NCI-H2107 treated with DMSO at 0.1 percent for 48 hours (cell line): Measurements from ENCODE around the gene TMEM170A.
"Not testable (repeated sequence)": the region's sequence is repeated elsewhere in the genome, so short reads cannot be mapped to it uniquely, and the experiment has no call there.

Source experiments
- DNase-seq: peaks from one replicate; lab custom pipeline; 2025; ENCODE audit not compliant: unreplicated experiment; lab: John Stamatoyannopoulos, UW

The TMEM170A gene

DNA sequence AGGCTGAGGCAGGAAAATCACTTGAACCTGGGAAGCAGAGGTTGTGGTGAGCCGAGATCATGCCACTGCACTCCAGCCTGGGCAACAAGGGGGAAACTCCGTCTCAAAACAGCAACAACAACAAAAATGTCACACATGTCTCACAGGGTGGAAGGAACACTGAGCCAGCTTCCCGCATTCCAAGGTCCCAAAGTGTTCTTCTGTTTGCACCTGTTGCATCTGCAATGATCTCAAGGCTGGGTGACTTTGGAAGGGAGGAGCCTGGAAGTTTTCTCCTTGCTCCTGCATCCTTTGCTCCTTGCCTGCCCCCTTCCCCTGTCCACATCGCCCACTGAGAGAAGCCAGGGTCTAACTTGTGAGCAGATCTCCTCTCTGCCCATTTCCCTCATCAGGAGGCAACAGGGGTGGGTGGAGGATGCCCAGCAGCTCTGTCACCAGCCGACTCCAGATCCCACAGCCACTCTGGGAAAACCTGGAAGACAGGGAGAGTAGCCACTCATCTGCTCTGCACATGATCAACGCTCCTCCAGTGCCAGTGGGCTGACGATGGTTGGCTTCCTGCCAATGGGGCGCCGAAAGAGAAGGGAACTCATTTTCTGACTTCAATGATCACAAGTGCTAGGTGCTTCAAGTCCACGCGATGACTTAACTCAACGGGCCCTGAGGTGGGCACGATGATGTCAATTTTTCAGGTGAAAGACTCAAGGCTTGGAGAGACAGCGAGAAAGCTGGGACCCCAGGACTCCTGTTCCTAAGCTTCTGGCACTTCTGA lies 18.1 kb upstream of the TMEM170A start:
- DNase-seq = no peak

DNA sequence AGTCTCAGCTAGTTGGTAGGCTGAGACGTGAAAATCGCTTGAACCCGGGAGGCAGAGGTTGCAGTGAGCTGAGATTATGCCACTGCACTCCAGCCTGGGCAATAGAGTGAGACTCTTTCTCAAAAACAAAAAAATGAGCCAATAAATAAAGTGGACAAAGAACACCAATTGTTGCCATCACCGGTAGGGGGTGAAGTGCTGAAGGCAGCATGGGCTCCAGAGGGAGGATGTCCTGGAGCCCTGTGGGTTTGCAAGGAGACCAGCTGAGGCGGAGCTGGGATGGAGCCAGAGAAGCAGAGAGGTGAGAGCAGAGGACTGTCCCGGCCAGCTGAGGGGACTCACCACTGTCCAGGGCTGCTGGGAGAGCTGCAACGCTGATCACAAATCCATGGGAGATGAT lies 17.0 kb upstream of the TMEM170A start:
- DNase-seq = no peak

DNA sequence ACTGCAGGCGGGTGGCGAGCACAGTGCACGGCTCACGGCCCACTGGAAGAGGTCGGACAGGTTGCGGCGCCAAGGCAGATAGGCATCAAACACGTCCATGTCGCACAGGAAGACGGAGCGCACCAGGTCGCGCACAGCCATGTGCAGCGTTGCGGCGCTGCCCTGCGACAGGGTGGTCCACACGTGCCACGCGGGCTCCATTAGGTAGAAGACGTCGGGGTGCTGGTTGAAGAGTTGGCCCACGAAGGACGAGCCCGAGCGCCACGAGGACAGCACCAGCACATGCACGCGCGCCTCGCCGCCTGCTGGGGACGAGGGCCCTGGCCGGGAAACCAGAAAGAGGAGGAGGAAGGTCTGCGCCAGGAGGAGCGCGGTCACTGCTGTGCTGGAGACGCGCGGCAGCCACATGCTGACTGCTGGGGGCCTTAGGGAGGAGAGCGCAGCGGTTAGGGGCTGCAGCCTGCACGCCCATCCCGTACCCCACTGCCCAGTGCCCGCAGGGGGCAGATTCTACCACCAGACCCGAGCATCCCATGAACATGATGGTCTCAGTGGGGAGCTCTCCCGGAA lies 15.0 kb upstream of the TMEM170A start:
- DNase-seq = no peak

DNA sequence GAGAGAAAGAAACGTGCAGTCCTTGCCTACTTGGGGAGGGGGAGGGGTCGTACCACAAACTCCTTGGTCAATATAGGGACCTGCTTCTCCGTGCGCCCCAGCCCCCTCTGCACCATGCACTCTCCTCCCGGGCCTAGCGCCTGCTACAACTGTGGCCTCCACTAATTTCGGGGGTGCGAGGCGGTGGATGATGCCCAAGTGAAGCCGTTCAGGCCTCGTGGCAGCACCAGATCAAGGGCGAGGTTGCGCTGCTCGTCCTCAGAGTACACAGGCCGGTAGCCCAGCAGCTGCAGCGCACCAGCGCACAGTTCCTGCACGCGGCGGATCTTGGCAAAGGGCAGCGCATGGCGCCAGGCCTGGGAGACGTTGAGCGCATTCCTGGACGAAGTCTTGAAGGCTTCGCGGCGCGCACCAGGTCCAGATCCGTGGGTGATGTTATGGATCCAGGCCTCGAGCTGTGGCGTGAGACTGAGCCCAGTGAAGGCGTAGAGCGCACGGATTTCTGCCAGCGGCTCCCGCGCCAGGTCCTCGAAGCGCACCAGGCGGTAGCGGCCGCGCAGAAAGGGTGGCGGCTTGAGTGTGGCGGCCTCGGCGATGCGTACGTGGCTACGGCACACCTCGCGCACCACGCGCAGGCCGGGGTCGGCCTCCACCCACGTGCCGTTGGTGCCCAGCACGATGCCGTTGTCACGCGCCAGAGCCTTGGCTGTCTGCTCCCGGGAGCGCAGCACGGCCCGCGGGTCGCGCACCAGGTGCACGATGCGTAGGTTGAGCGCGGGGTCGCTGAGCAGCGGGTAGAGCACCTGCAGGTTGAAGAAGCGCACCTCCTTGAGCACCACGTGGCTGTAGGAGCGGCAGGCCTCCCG lies 14.2 kb upstream of the TMEM170A start:
- no peak for DNase-seq

DNA sequence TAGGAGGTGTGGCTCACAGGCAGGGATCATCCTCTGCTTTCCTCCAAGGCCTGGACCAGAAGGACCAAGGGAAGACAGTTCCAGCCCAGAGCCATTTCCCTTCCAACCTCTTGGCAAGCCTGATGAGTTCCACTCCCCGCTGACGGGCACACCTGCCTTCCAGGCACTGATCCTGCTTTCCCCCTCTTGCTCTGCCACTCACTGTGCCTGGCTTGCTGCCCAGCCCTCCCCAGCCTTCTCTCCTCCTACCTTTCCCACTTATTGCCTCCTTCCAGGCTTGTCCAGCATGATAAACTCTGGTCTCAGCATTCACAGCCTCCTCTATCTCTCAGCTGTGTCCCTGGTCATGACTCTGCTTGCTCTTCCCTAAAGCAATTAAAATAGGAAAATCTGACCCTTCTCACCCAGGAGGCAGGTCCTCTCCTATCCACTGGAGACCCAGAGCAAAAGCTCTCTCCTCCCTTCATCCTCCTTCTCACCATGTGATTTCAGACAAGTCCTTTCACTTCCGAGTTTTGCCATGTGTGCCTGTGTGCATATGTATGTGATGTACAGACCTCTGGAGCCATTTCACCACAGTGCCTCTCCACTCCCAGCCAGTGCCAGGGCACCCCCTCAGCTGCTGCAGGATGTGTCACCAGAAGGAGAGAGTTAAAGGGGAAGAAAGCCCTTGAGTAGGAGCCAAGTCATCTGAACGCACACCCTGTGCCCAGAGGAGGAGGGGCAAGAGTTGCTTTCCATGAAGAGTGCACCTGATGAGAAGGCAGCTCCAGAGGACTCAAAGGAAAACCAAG lies 13.4 kb upstream of the TMEM170A start:
- DNase-seq = peak; percentile 80

DNA sequence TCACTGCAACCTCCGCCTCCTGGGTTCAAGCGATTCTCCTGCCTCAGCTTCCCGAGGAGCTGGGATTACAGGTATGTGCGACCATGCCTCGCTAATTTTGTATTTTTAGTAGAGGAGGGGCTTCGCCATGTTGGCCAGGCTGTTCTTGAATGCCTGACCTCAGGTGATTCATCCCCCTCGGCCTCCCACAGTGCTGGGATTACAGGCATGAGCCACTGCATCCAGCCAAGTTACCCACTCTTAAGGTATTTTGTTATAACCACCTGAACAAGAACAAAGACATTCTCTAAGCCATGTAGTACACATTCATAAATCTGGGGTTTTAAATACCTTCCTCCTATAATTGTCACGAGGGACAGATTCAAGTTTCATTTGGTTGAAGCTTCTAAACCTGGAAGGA lies 12.3 kb upstream of the TMEM170A start:
- DNase-seq = no peak

DNA sequence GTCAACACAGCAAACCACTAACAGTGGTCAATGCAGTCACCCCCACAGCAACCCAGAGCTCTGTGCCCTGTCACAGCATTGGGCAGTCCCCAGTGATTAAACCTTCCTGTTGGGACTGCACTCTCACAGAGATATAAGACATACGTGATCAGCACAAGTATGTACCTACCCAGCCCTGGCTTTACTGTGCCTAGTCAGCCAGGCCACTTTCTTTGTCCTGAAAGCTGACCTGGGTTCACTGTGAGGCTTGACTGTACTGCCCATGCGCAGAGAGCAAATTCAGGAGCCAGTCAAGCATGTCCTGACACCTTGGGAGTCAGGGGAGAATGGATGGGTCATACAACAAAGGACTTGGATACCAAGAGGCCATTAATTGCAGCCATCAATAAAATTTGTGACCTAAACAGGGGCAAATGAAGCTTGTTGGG lies 10.9 kb upstream of the TMEM170A start:
- DNase-seq = no peak

DNA sequence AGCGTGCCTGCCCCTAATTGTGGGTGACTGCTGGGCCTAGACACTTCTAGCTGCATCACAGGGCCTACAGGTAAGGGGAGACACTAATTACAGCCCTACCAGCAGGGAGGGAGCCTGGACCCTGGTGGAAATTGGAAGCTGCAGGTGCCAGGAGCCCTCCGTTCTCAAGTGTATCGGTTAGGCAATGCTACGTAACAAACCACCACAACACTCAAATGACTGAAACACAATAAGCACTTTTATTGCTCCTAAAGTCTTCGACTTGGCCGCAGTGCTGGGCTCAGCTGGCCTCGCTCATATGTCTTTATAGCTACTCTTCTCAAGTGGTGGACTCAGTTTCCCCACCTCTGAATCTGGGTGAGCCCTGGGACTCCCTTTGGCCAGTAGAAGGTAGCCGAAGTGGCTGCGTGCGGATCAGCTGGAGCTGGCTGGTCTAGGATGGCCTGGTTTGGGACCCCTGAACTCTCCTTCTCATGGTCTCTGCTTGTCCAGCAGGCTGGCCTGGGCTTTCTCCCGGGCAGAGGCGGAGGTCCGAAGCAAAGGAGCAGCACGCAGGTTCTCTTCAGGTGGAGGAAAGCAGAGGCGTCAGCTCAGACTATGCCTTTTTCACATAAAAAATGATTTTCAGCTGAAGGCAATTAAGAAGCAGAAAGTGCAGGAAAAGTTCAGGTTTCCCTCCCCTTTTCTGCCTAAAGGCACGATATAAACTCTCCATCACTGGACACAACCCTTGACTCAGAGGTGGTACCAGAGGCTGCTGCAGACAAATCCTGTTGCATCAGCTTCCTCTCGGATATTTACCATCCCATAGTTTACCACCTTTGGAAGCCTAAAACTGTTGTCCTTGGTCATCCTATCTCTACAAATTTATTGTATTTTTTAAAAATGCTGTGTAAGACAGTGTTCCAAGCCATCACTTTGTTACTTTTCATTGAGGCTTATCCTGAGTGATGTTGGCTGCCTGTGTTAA lies 8.7 kb upstream of the TMEM170A start:
- DNase-seq = no peak

DNA sequence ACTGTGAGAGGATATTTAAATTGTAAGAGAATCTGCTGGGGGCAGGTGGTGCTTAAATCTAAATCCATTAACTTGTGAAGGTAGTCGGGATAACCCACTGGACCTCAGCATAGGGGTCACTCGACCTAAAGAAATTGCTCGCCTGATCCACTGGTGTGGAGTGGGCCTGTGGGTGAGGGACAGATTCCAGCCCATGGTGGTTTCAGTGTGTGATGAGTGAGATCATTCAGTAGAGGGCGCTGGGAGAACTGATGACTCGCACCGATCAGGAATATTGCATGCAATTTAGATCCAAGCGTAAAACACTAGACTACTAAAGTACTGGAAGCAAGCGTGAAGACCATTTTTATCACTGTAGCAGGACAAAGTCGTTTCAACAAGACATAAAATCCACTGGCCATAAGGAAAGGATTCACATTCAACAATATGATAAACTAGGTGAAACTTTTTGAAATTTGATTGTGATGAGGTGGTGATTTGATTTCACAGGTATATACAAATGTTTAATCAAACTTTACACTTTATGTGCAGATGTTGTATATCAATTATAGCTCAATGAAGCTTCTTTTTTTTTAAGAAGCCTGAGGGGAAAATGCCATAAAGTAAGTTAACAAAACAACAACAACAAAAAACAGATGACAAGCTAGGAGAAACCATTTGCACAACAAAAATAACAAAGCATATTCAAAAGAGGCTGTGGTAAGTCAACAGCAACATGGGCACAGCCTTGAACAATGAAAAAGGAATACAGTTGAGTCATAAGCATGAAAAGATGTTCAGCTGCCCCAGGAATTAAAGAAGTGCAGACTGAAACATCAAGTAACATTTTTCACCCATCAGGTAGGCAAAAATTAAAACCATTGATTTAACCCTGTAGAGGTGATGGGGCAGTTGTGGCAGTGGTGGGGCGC lies 7.5 kb upstream of the TMEM170A start:
- peak; percentile 62 for DNase-seq

DNA sequence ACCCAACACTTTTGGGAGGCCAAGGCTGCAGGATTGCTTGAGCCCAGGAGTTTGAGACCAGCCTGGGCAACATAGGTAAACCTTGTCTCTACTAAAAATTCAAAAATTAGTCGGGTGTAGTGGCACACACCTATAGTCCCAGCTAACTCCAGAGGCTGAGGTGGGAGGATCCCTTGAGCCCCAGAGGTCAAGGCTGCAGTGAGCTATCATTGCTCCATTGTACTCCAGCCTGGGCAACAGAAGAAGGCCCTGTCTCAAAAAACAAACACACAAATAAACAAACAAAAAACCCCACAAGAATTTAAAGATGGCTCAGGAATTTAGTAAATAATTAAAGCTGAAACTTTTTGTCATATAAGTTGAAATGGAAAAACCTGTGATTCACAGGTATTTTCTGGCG lies 2.3 kb upstream of the TMEM170A start:
- no peak for DNase-seq

DNA sequence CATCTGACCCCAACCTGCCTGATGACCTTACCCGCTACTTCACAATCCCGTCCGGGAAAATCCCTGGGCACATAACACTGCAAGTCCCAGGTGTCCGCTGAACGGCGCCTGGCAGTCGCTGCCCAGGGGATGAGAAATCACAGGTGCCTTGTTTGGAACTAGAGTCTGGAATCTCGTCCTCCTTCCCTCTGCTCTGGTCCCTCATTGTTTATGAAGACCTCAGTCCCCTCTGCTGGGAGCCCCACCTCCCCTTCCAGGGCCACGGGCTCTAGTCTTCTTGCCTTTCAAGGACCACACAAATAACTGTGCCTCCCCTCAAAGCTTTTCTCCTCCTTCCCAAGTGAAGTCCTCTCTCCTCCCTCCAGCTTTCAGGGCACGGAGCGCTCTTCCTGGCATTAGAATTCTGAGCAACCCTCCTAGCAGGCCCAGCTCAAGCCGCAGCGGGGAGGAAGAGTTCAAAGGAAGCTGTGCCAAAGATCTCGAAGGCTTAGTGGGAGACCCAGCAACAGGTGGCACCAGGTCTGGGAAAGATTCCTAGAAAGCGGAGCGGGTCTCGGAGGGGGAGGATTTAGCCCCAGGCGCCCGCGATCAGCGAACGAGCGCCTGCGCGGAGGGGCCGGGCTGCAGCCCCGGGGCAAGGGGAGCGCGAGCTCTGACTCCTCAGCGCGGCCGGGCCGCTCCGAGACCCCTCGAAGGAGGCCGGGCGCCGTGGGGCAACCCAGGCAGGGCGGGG lies 934 bp downstream of the TMEM170A start:
- DNase-seq = not testable (repeated sequence)

DNA sequence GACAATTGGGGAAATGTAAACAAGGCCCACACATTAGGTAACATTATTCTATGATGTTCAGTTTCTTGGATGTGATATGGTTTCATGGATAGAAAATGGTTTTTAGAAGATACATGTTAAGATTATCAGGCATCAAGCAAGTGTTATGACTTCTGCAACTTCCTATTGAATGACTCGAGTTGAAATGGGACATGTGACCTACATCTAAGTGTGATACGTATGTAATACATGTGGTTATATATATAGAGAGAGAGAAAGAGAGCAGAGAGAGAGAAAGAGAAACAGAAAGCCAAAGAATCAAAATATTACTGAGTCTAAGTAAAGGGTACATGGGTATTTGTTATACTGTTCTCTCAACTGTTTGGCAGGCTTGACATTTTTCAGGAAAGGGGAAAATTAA lies 1.7 kb downstream of the TMEM170A start:
- no peak for DNase-seq

DNA sequence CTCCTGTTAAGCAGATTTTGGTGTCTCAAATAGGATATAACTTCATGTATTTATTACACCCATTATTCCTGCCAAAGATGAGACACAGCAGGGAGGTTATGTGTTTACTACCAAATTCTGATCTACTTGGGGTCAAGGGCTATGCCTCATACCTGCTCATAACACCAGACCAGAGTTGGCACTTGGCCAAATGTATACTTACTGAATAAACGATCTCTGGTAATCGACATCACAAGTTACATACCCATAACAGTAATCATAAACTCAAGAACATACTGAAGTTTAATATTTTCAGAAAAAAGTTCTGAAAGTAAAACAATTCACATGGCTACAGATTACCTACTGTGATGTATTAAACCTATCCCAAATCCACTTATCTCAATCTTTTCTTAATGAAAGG lies 2.9 kb downstream of the TMEM170A start:
- no peak for DNase-seq

DNA sequence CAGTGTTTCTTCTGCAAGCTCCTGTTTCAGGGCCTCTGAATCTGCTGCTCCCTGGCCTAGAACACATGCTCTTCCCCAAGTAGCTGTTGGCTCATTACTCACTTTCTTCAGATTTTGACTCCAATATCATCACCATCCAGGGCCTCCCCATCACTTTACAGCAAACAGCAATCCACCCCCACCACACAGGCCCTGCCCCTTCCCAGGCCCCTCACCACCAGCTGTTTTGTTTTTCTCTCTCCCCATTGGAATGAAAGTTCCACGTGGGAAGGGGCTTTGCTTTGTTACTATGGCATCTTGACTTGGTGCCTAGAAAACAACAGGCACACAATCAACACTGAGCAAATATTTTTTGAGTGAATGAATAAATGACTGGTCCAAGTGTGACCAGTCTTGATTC lies 4.0 kb downstream of the TMEM170A start:
- no peak for DNase-seq

DNA sequence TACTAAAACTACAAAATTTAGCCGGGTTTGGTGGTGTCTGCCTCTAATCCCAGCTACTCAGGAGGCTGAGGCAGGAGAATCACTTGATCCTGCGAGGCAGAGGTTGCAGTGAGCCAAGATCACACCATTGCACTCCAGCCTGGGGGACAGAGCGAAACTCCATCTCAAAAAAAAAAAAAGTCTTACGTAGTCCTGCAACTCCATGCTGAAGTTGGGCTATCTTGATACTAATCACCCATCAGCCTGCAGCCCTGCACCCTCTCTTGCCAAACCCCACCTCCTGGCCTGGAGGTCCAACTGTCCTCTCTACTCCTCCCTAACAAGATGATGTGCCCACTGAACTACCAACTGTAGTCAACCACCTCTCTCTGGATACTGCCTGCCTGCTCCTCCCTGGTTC lies 4.8 kb downstream of the TMEM170A start:
- no peak for DNase-seq

DNA sequence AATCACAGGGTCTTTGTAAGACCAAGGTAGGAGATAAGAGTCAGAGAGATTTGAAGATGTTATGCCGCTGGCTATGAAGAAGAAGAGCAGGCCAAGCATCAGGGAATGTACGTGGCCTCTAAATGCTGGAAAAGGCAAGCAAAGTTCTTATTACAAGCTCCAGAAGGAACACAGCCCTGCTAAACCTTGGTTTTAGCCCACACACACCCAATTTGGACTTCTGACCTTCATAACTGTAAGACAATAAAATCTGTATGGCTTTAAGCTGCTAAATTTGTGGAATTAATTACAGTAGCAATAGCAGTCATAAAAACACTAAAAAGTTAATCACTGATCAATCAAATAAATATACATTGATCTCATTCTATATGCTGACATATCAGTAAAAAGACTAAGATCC lies 6.0 kb downstream of the TMEM170A start:
- DNase-seq = no peak

DNA sequence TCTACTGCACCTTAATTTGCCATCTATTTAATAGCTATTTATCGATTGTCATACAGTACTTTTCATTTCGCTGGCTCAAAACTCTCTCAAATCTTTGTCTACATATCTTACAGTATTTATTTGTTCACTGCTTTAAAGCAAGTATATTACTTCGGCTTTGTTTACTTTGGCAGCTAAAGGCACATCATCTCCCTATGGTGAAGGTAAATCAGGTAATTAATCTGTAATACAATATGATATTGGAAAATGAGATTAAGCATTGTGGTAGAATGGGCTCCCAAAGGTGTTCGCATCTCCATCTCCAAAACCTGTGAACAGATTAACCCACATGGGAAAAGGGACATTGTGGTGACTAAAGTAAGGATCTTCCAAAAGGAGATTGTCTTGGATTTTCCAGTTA lies 6.5 kb downstream of the TMEM170A start:
- DNase-seq = no peak

DNA sequence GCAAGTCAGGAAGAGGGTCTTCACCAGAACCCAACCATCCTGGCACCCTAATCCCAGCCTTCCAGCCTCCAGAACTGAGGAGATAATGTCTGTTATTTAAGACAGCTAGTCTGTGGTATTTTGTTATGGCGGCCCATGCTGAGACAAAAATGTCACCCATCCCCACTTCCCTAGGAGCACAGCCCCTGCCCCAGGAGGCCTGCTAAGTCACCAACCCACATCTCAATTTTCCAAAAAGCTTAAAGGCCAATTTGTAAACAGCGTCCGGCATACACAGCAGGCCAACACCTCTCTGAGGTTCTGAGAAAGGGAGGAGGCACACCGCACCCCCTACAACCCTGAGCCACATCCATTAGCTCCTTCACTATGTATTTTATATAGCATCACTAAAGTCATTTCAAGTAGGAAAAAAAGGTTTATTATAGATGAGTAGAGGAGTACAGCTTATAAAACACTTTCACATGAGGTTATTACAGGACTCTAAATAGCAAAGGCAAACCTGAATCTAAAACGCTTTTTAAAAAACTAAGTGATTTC lies 6.9 kb downstream of the TMEM170A start:
- DNase-seq = no peak
